ENCODE data around the gene CORO6. TPM values are rescaled to one million over a fixed set of nuclear protein-coding genes. Genes with fewer than 3 reads are reported as not detected.

CORO6 gene
- total RNA-seq, 1 experiment from 2014 or later = 35.0 TPM

DNA sequence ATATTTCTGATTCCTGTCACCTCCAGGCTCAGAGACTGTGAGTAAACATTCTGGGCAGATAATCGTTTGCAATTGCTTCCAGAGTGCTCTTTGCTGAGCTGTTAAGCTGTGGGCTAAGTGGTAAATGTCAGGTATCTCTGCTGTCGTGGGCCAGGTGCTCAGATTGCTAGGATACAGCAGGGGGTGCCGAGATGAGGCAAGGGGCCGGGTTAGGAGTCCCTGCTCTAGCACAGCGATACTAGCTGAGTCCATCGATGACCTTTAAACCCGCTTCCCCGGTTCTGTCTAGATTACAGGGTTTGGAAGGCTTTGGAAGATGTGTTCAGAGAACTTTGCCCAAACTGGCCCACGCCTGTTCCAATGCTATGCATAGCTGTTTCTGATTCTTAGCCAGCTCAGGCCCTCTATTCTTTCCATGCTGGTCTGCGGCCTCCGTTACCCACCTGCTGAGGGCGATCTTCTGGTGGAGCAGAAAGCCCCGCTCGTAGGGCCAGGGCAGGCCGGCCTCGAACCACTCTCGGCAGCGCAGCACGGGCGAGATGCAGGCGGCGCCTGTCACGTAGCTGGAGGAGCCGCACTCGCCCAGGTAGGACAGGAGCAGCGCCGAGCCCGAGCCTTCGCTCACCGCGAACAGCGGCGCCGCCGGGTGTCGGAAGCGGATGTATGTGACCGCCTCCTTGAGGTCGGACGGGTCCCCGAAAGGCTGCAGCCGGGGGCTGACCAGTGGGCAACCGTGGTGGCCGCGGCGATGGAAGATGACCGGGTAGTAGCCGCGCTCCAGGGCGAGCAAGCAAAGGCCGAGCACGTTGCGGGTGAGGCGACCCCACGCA, 56.9 kb downstream of the CORO6 start:
- Histone ChIP-seq H3K27me3 (ENCODE audit: insufficient read depth, low read depth) (no peaks in the 10 kb centered on the region), H2AFZ (peak overlapping the region; percentile 91), H3K36me3 (ENCODE audit: low read depth) (no peaks in the 10 kb centered on the region; the same call in 1 of the 2 replicates), H3K4me2 (peak overlapping the region; percentile 88), H3K4me1 (replicated peaks; ENCODE audit: insufficient read depth) (peaks cover 28% of the 10 kb centered on the region), H3K79me2 (ENCODE audit: low read depth) (peaks cover 16% of the 10 kb centered on the region), H3K9me3 (ENCODE audit: insufficient read depth, low read depth) (no peaks in the 10 kb centered on the region), H3K4me3 (peak overlapping the region; percentile 76), H4K20me1 (ENCODE audit: insufficient read depth) (no peaks in the 10 kb centered on the region), H3K9me2 (ENCODE audit: insufficient read depth) (no peaks in the 10 kb centered on the region), H3K27ac (peak overlapping the region; percentile 29; the same call in 1 of the 2 replicates), H3F3A (ENCODE audit: insufficient read depth, low read depth) (peaks cover 43% of the 10 kb centered on the region; the same call in 1 of the 2 replicates)
- ChIA-PET CTCF (no interaction called here), POLR2A (ENCODE audit: unreplicated experiment) (interaction anchor here (0.6 kb wide), 1 partner anchor 196 kb away, joined by 3 read pairs; no protein-coding TSS in a partner anchor)
- intact Hi-C loops (cut with micrococcal nuclease; ENCODE audit: unreplicated experiment) = loop anchor here (2.0 to 5.0 kb wide), 3 partner anchors 271 to 614 kb away; partner anchors contain the start of genes NUFIP2 and PHF12
- TSS peak; percentile 19 for BruUV-seq (replicated peaks)
- DNase-seq = peak; percentile 52 to 55
- TF ChIP-seq EZH2 (IDR thresholded peaks at IDR 0.05; ENCODE audit: low read depth) = no peak
- TF ChIP-seq, protein P1, sequence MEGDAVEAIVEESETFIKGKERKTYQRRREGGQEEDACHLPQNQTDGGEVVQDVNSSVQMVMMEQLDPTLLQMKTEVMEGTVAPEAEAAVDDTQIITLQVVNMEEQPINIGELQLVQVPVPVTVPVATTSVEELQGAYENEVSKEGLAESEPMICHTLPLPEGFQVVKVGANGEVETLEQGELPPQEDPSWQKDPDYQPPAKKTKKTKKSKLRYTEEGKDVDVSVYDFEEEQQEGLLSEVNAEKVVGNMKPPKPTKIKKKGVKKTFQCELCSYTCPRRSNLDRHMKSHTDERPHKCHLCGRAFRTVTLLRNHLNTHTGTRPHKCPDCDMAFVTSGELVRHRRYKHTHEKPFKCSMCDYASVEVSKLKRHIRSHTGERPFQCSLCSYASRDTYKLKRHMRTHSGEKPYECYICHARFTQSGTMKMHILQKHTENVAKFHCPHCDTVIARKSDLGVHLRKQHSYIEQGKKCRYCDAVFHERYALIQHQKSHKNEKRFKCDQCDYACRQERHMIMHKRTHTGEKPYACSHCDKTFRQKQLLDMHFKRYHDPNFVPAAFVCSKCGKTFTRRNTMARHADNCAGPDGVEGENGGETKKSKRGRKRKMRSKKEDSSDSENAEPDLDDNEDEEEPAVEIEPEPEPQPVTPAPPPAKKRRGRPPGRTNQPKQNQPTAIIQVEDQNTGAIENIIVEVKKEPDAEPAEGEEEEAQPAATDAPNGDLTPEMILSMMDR (conservative IDR thresholded peaks at IDR 0.05) = no peak; the same call in 1 of the 2 replicates

Other genes starting within 250 kb of the CORO6 start
- gene TAOK1, start 232.5 kb downstream of the CORO6 start, total RNA-seq (2021) = 39.0 and 51.1 TPM in 2 replicates
- gene ABHD15, start 55.9 kb downstream of the CORO6 start, total RNA-seq (2021) = 12.9 and 14.8 TPM in 2 replicates
- gene TP53I13, start 54.2 kb downstream of the CORO6 start, total RNA-seq (2021) = 46.9 and 68.8 TPM in 2 replicates
- 84.8 and 100 TPM in 2 replicates for gene GIT1, start 33.3 kb downstream of the CORO6 start, total RNA-seq (2021)
- 28.4 and 43.2 TPM in 2 replicates for gene ANKRD13B, start 29.8 kb downstream of the CORO6 start, total RNA-seq (2021)